Measurements from ENCODE around the gene ZNF687. TPM values are rescaled to one million over a fixed set of nuclear protein-coding genes. Genes with fewer than 3 reads are reported as not detected.

Gene ZNF687
- total RNA-seq, 1 experiment from 2014 or later, result 23.9 TPM

GRCh38 chr1:151293093-151293492 is 11.0 kb downstream of the ZNF687 start:
- Mint-ChIP-seq H3K27me3 (ENCODE audit: insufficient read depth, unreplicated experiment) (no peaks in the 10 kb centered on the region), H3K4me1 (ENCODE audit: low read depth, unreplicated experiment) (no peaks in the 10 kb centered on the region), H3K36me3 (ENCODE audit: insufficient read depth, unreplicated experiment) (peaks cover 82% of the 10 kb centered on the region), H3K9me3 (ENCODE audit: unreplicated experiment) (no peaks in the 10 kb centered on the region), H3K27ac (ENCODE audit: unreplicated experiment) (no peak overlapping the region), H3K4me3 (ENCODE audit: unreplicated experiment) (no peak overlapping the region)
- H3K4me1 ChIP-seq, result no peaks in the 10 kb centered on the region
- no peaks in the 10 kb centered on the region for H3K9me3 ChIP-seq
- no TSS peak for BruUV-seq (replicated peaks)
- ChIA-PET CTCF (no interaction called here), POLR2A (no interaction called here)
- TF ChIP-seq, protein P1, sequence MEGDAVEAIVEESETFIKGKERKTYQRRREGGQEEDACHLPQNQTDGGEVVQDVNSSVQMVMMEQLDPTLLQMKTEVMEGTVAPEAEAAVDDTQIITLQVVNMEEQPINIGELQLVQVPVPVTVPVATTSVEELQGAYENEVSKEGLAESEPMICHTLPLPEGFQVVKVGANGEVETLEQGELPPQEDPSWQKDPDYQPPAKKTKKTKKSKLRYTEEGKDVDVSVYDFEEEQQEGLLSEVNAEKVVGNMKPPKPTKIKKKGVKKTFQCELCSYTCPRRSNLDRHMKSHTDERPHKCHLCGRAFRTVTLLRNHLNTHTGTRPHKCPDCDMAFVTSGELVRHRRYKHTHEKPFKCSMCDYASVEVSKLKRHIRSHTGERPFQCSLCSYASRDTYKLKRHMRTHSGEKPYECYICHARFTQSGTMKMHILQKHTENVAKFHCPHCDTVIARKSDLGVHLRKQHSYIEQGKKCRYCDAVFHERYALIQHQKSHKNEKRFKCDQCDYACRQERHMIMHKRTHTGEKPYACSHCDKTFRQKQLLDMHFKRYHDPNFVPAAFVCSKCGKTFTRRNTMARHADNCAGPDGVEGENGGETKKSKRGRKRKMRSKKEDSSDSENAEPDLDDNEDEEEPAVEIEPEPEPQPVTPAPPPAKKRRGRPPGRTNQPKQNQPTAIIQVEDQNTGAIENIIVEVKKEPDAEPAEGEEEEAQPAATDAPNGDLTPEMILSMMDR (IDR thresholded peaks at IDR 0.05; ENCODE audit: insufficient read depth in 1 of 2, low read depth in 1 of 2, low read length in 1 of 2, severe bottlenecking in 1 of 2, unreplicated experiment in 1 of 2), result no peak
- peaks cover 3% of the 10 kb centered on the region for H3K36me3 ChIP-seq (ENCODE audit: control insufficient read depth, insufficient read depth, low read length)
- intact Hi-C loops (cut with micrococcal nuclease; ENCODE audit: unreplicated experiment), result no loop called here
- no peaks in the 10 kb centered on the region for H3K27me3 ChIP-seq (replicated peaks; ENCODE audit: control insufficient read depth, insufficient read depth, low read length)
- no peak for DNase-seq
- no peak overlapping the region for H3K4me3 ChIP-seq (ENCODE audit: low read depth, low read length)

- Mint-ChIP-seq H3K27me3 (ENCODE audit: insufficient read depth, unreplicated experiment) (no peaks in the 10 kb centered on the region), H3K4me3 (ENCODE audit: unreplicated experiment) (no peak overlapping the region), H3K4me1 (ENCODE audit: low read depth, unreplicated experiment) (no peaks in the 10 kb centered on the region), H3K36me3 (ENCODE audit: insufficient read depth, unreplicated experiment) (peaks cover 84% of the 10 kb centered on the region), H3K9me3 (ENCODE audit: unreplicated experiment) (no peaks in the 10 kb centered on the region), H3K27ac (ENCODE audit: unreplicated experiment) (no peak overlapping the region)
- CTCF ChIA-PET, result interaction anchor here (1.6 kb wide), 1 partner anchor 13 kb away, joined by 3 read pairs; no protein-coding TSS in a partner anchor
- Histone ChIP-seq H3K9me3 (no peaks in the 10 kb centered on the region), H3K27me3 (replicated peaks; ENCODE audit: control insufficient read depth, insufficient read depth, low read length) (no peaks in the 10 kb centered on the region), H3K36me3 (ENCODE audit: control insufficient read depth, insufficient read depth, low read length) (peaks cover 3% of the 10 kb centered on the region), H3K4me3 (ENCODE audit: low read depth, low read length) (no peak overlapping the region), H3K4me1 (no peaks in the 10 kb centered on the region)
- DNase-seq, result no peak
- no TSS peak for BruUV-seq (replicated peaks)
- intact Hi-C loops (cut with micrococcal nuclease; ENCODE audit: unreplicated experiment), result no loop called here
- TF ChIP-seq, protein P1 (IDR thresholded peaks at IDR 0.05; ENCODE audit: insufficient read depth in 1 of 2, low read depth in 1 of 2, low read length in 1 of 2, severe bottlenecking in 1 of 2, unreplicated experiment in 1 of 2), result no peak
- POLR2A ChIA-PET, result no interaction called here
These were observed 12.8 kb downstream of the ZNF687 start for GRCh38 chr1:151294742-151295462.

DNA sequence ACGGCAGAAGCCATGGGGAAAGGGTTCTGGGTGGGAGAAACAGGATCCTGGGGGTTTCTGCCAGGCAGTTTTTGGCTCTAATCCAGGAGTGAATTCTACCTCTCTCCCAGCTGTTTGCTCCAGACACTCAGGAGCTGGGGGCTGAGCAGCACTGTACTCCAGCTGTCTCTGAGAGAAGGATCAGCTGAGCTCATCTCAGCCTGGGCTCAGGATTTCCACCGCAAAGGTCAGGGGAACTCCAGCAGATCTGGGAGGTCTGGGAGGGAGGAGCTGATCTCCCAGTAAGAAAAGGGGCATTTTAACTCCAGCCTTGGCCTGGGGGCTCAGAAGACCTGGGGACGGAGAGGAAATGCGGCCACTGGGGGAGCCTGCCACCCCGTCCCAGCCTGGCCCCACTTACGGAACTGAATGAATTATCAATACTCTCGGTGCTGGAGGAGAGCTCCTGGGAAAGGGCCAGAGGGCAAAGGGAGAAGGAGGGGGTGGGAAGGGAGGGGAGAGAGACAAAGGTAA is 27.8 kb downstream of the ZNF687 start:
- POLR2A ChIA-PET, result no interaction called here
- no peak for DNase-seq
- no peak overlapping the region for H3K4me3 Mint-ChIP-seq (ENCODE audit: unreplicated experiment)
- intact Hi-C loops (cut with micrococcal nuclease; ENCODE audit: unreplicated experiment), result loop anchor here (2.0 to 10.0 kb wide), 2 partner anchors 17 to 95 kb away; partner anchors contain the start of gene PI4KB
- peaks cover 81% of the 10 kb centered on the region for H3K36me3 Mint-ChIP-seq (ENCODE audit: insufficient read depth, unreplicated experiment)
- no peaks in the 10 kb centered on the region for H3K27me3 Mint-ChIP-seq (ENCODE audit: insufficient read depth, unreplicated experiment)
- H3K4me1 Mint-ChIP-seq (ENCODE audit: low read depth, unreplicated experiment), result peaks cover 36% of the 10 kb centered on the region
- Histone ChIP-seq H3K9me3 (no peaks in the 10 kb centered on the region), H3K36me3 (ENCODE audit: control insufficient read depth, insufficient read depth, low read length) (peaks cover 4% of the 10 kb centered on the region), H3K4me1 (peaks cover 52% of the 10 kb centered on the region), H3K27me3 (replicated peaks; ENCODE audit: control insufficient read depth, insufficient read depth, low read length) (no peaks in the 10 kb centered on the region), H3K4me3 (ENCODE audit: low read depth, low read length) (no peak overlapping the region)
- CTCF ChIA-PET, result interaction anchor here (0.9 to 3.6 kb wide), 3 partner anchors 9 to 31 kb away, joined by 4 to 28 read pairs (median 9); partner anchors contain the start of gene PI4KB
- H3K9me3 Mint-ChIP-seq (ENCODE audit: unreplicated experiment), result no peaks in the 10 kb centered on the region
- H3K27ac Mint-ChIP-seq (ENCODE audit: unreplicated experiment), result no peak overlapping the region
- BruUV-seq (replicated peaks), result no TSS peak
- TF ChIP-seq, protein P1 (IDR thresholded peaks at IDR 0.05; ENCODE audit: insufficient read depth in 1 of 2, low read depth in 1 of 2, low read length in 1 of 2, severe bottlenecking in 1 of 2, unreplicated experiment in 1 of 2), result no peak
